GM13977 (cell line): ENCODE data around the gene BCL2A1.
"Not testable (repeated sequence)": the region's sequence is repeated elsewhere in the genome, so short reads cannot be mapped to it uniquely, and the experiment has no call there.

Source experiments
- DNase-seq: peaks from one replicate; pipeline ENCODE4 v3.0.0; 2012; ENCODE audit warnings: low spot score
- CTCF ChIP-seq: IDR thresholded peaks from 2 replicates; pipeline ENCODE4 v1.5.1; 2012; ENCODE audit warnings: mild to moderate bottlenecking, control low read depth; ENCODE audit not compliant: insufficient read depth; ENCODE audit errors: extremely low read depth, missing control alignments
- in situ Hi-C: fragments of 300-500 bp; cut with MboI; formaldehyde crosslinking; loops from one replicate; pipeline ENCODE4 v1.12.0; 2022; ENCODE audit warnings: low sequenced_read_pairs, low pct_unique_long_range_greater_than_20kb, mixed read lengths, inconsistent platforms; ENCODE audit not compliant: unreplicated experiment

Gene BCL2A1

GRCh38 chr15:79942741-79943481 is 28.1 kb downstream of the BCL2A1 start:
- in situ Hi-C loops: no loop called here
- no peak for DNase-seq

GRCh38 chr15:79939399-79939798 is 31.6 kb downstream of the BCL2A1 start:
- no peak for DNase-seq
- in situ Hi-C loops: no loop called here
- no peak for TF ChIP-seq CTCF

More at GRCh38 chr15:79942741-79943481, 28.1 kb downstream of the BCL2A1 start:
- TF ChIP-seq CTCF: no peak

GRCh38 chr15:79938143-79938542 is 32.9 kb downstream of the BCL2A1 start:
- no peak for TF ChIP-seq CTCF
- in situ Hi-C loops: no loop called here

GRCh38 chr15:79935556-79936201 is 35.3 kb downstream of the BCL2A1 start:
- DNase-seq, in situ Hi-C loops: not testable (repeated sequence)

More at GRCh38 chr15:79938143-79938542, 32.9 kb downstream of the BCL2A1 start:
- DNase-seq: no peak

GRCh38 chr15:79933231-79933630 is 37.8 kb downstream of the BCL2A1 start:
- no peak for TF ChIP-seq CTCF
- in situ Hi-C loops: no loop called here
- DNase-seq: no peak

GRCh38 chr15:79932447-79932846 is 38.5 kb downstream of the BCL2A1 start:
- DNase-seq: no peak
- TF ChIP-seq CTCF: no peak
- in situ Hi-C loops: no loop called here

GRCh38 chr15:79930516-79930915 is 40.5 kb downstream of the BCL2A1 start:
- in situ Hi-C loops: no loop called here
- no peak for TF ChIP-seq CTCF
- no peak for DNase-seq
